DOHH2 (cell line): ENCODE measurements around the gene DEPDC1B.

Experiments
- EZH2phosphoT487 ChIP-seq: fragments of 200-600 bp; sonication (generic); IDR thresholded peaks from 2 replicates; pipeline ENCODE4 v1.6.1; 2017; ENCODE audit warnings: borderline replicate concordance, mild to moderate bottlenecking, antibody characterized with exemption, low read length, moderate library complexity, mixed read lengths
- TF ChIP-seq, protein P1 (sequence below): fragments of 200-600 bp; sonication (generic); IDR thresholded peaks from one replicate; pipeline ENCODE4 v1.5.1; 2014; ENCODE audit warnings: antibody characterized with exemption, mild to moderate bottlenecking, low read depth, low read length; ENCODE audit not compliant: poor library complexity, severe bottlenecking

DNA sequence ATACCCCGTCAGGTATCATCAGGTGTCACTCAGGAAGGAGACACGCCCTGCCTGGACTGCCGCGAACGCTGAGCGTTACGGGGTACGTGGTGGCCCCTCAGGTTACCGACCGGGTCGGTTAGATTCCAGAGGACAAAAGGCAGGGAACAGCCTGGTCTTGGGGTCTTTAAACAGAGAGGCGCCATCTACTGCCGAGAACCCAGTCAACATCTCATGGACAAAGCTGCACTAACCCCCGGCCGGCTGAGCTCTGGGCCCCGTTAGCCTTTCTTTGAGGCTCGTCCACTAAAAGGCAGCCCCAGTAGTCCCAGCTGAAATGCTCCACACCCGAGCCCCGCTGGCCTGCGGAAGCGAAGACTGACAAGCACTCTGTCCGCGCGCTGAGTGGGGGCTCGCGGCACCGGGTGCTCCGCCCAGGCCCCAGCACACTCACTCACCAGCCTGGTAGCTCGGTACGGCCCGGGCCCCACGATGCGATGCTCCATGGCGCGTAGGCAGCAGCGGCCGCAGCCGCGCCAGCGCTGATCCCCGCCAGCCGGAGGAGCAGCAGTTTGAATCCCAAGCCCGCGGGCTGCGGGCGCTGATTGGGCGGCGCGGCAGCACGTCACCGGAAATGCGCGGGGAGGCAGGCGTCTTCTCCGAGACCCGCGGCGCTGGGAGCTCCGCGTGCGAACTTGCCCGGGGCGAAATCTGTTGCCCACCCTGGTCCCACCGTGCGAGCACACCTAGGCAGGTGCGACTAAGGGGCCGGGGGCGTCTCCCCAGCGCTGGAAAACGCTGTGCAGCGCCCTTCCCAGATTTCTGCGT is at the start of gene DEPDC1B:
- TF ChIP-seq, protein P1, sequence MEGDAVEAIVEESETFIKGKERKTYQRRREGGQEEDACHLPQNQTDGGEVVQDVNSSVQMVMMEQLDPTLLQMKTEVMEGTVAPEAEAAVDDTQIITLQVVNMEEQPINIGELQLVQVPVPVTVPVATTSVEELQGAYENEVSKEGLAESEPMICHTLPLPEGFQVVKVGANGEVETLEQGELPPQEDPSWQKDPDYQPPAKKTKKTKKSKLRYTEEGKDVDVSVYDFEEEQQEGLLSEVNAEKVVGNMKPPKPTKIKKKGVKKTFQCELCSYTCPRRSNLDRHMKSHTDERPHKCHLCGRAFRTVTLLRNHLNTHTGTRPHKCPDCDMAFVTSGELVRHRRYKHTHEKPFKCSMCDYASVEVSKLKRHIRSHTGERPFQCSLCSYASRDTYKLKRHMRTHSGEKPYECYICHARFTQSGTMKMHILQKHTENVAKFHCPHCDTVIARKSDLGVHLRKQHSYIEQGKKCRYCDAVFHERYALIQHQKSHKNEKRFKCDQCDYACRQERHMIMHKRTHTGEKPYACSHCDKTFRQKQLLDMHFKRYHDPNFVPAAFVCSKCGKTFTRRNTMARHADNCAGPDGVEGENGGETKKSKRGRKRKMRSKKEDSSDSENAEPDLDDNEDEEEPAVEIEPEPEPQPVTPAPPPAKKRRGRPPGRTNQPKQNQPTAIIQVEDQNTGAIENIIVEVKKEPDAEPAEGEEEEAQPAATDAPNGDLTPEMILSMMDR: peak; percentile 65
- TF ChIP-seq EZH2phosphoT487: no peak
